CD4-positive, alpha-beta T cell (primary cell): ENCODE data around the gene SMIM31. TPM values are rescaled to one million over a fixed set of nuclear protein-coding genes. Genes with fewer than 3 reads are reported as not detected.

Source experiments
- ATAC-seq: fragments of 200-7000 bp; cut with Tn5 transposase; one replicate; pipeline ENCODE4 v1.10.0; 2022; ENCODE audit warnings: mild to moderate bottlenecking; ENCODE audit not compliant: poor library complexity
- CTCF ChIA-PET: fragments of 350-600 bp; sonication (Branson Sonifier 250); formaldehyde crosslinking; loops from one replicate; lab custom pipeline; 2021; ENCODE audit warnings: antibody characterized with exemption, inconsistent platforms; lab: Charles Lee
- POLR2A ChIA-PET: fragments of 350-600 bp; sonication (Branson Sonifier 250); formaldehyde crosslinking; loops from one replicate; lab custom pipeline; 2021; ENCODE audit warnings: antibody characterized with exemption, inconsistent platforms; lab: Charles Lee
- DNase-seq, 14 experiments: peaks; one replicate each; pipeline ENCODE4 v3.0.0-alpha.2; 2013 to 2020; ENCODE audit warnings: mixed read lengths in 2 of 14
- H3K27ac ChIP-seq, 2 donors: one replicate each; pipeline versions ENCODE4 v1.5.1 to v1.7.0; 2013; ENCODE audit warnings: low read length in 2 of 2, low read depth in 1 of 2, mild to moderate bottlenecking in 1 of 2
- H3K27me3 ChIP-seq, 2 experiments: 1 replicate in 1 of 2; 2 replicates in 1 of 2; pipeline versions ENCODE4 v1.6.1 to v1.7.0; 2013; ENCODE audit warnings: low read length in 2 of 2, control low read depth in 1 of 2, mild to moderate bottlenecking in 1 of 2, moderate library complexity in 1 of 2; ENCODE audit not compliant: insufficient read depth in 2 of 2, control insufficient read depth in 1 of 2
- H3K36me3 ChIP-seq: one replicate; pipeline ENCODE4 v1.6.1; 2013; ENCODE audit warnings: low read length, control low read depth; ENCODE audit not compliant: insufficient read depth
- H3K4me1 ChIP-seq: one replicate; pipeline ENCODE4 v1.6.1; 2013; ENCODE audit warnings: low read length, control low read depth; ENCODE audit not compliant: insufficient read depth
- H3K4me3 ChIP-seq: one replicate; pipeline ENCODE4 v1.5.1; 2013; ENCODE audit warnings: mild to moderate bottlenecking, low read length, moderate library complexity
- H3K9me3 ChIP-seq, 2 experiments: 1 replicate in 1 of 2; 2 replicates in 1 of 2; pipeline versions ENCODE4 v1.6.1 to v1.7.0; 2013; ENCODE audit warnings: low read length in 2 of 2, mild to moderate bottlenecking in 2 of 2, control low read depth in 1 of 2, moderate library complexity in 1 of 2; ENCODE audit not compliant: control insufficient read depth in 1 of 2, insufficient read depth in 1 of 2
- H3K27ac Mint-ChIP-seq: one replicate; pipeline ENCODE4 v1.8.0; 2020; ENCODE audit warnings: mixed read lengths
- H3K27me3 Mint-ChIP-seq: one replicate; pipeline ENCODE4 v1.8.0; 2021; ENCODE audit warnings: mixed read lengths
- H3K36me3 Mint-ChIP-seq: one replicate; pipeline ENCODE4 v1.8.0; 2021; ENCODE audit warnings: low read depth, mixed read lengths
- H3K4me1 Mint-ChIP-seq: one replicate; pipeline ENCODE4 v1.8.0; 2021; ENCODE audit warnings: low read depth, mixed read lengths
- H3K4me3 Mint-ChIP-seq: one replicate; pipeline ENCODE4 v1.8.0; 2020; ENCODE audit warnings: mild to moderate bottlenecking, mixed read lengths
- H3K9me3 Mint-ChIP-seq: one replicate; pipeline ENCODE4 v1.8.0; 2020; ENCODE audit warnings: mixed read lengths
- CTCF ChIP-seq: fragments of 200-600 bp; IDR thresholded peaks from one replicate; pipeline ENCODE4 v1.8.0; 2022; ENCODE audit warnings: antibody characterized with exemption, mild to moderate bottlenecking
- intact Hi-C, 2 experiments: fragments of 100-400 bp; cut with DNase I in 1 of 2; cut with micrococcal nuclease in 1 of 2; formaldehyde crosslinking; loops; one replicate each; pipeline versions ENCODE4 v1.15.1 to v1.9.0; 2023 to 2025; cut with DNase I, micrococcal nuclease
- total RNA-seq, 174 experiments: library from RNA in 2 of 174; stranded (reverse) in 2 of 174; gene quantifications; one replicate each; pipeline ENCODE4 v1.2.3 and lab custom pipeline; 2021 to 2026

The SMIM31 gene
- total RNA-seq, 2 experiments from 2014 or later: not detected

DNA sequence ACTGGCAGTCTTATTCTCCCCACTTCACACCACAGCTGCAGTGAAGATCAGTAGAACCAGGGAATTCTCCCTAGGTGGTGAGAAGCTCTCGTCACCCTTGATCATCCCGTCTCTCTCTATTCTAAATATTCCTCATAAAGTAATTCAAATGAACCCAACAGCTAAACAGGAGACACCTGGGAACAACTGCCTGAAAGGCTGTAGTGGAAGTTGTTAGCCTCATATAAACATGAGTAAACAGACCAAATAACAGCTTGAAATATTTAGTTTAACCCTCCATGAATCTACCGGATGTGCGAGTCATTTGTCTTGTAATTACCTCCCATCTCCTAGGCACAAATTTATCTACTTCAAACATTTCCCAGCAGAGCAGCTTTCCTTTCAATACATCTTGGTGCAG, 92.6 kb downstream of the SMIM31 start:
- Histone ChIP-seq H3K27ac (no peak overlapping the region), H3K9me3 (no peaks in the 10 kb centered on the region), H3K4me1 (no peaks in the 10 kb centered on the region), H3K36me3 (no peaks in the 10 kb centered on the region), H3K4me3 (no peak overlapping the region), H3K27me3 (no peaks in the 10 kb centered on the region)
- no peak overlapping the region for H3K27ac Mint-ChIP-seq
- H3K4me3 Mint-ChIP-seq: no peak overlapping the region
- H3K27me3 Mint-ChIP-seq: peaks cover 9% of the 10 kb centered on the region
- intact Hi-C loops: no loop called here
- TF ChIP-seq CTCF: no peak
- H3K4me1 Mint-ChIP-seq: no peaks in the 10 kb centered on the region
- H3K9me3 Mint-ChIP-seq: no peaks in the 10 kb centered on the region
- no peaks in the 10 kb centered on the region for H3K36me3 Mint-ChIP-seq
- CTCF ChIA-PET: no interaction called here
- POLR2A ChIA-PET: no interaction called here
- DNase-seq (no peak), ATAC-seq (no peak)

DNA sequence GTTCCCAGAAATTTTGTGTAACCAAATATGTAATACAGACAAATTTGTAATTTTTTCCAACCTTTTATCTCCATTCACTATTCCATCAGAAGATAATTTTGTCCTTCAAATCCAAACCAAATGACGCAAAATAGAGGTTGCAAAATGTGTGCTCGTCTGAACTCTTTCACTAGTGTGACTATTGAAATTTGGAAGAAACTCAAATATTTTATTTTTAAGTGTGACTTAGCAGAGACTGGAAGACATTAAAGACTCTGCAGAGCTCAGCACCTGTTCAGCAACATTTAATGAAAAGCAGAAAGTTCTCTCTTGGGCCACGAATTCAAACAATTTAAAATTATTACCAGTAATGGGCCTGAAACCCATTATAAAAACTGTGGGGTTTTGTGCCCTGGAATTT, 93.1 kb downstream of the SMIM31 start:
- no peak for TF ChIP-seq CTCF
- Histone ChIP-seq H3K4me3 (no peak overlapping the region), H3K4me1 (no peaks in the 10 kb centered on the region), H3K27me3 (no peaks in the 10 kb centered on the region), H3K9me3 (no peaks in the 10 kb centered on the region), H3K27ac (no peak overlapping the region), H3K36me3 (no peaks in the 10 kb centered on the region)
- CTCF ChIA-PET: no interaction called here
- H3K27ac Mint-ChIP-seq: no peak overlapping the region
- peaks cover 9% of the 10 kb centered on the region for H3K27me3 Mint-ChIP-seq
- H3K4me1 Mint-ChIP-seq: no peaks in the 10 kb centered on the region
- POLR2A ChIA-PET: no interaction called here
- no peaks in the 10 kb centered on the region for H3K36me3 Mint-ChIP-seq
- intact Hi-C loops: no loop called here
- DNase-seq: no peak
- ATAC-seq: no peak
- no peak overlapping the region for H3K4me3 Mint-ChIP-seq
- no peaks in the 10 kb centered on the region for H3K9me3 Mint-ChIP-seq

- Histone ChIP-seq H3K4me3 (no peak overlapping the region), H3K36me3 (no peaks in the 10 kb centered on the region), H3K4me1 (no peaks in the 10 kb centered on the region), H3K27me3 (no peaks in the 10 kb centered on the region), H3K9me3 (no peaks in the 10 kb centered on the region), H3K27ac (no peak overlapping the region)
- DNase-seq: no peak
- intact Hi-C loops: no loop called here
- H3K4me3 Mint-ChIP-seq: no peak overlapping the region
- ATAC-seq: no peak
- CTCF ChIA-PET: no interaction called here
- no peak for TF ChIP-seq CTCF
- H3K4me1 Mint-ChIP-seq: no peaks in the 10 kb centered on the region
- POLR2A ChIA-PET: no interaction called here
- peaks cover 4% of the 10 kb centered on the region for H3K27me3 Mint-ChIP-seq
- H3K36me3 Mint-ChIP-seq: no peaks in the 10 kb centered on the region
- no peak overlapping the region for H3K27ac Mint-ChIP-seq
- no peaks in the 10 kb centered on the region for H3K9me3 Mint-ChIP-seq
Measured at GRCh38 chr4:164847967-164848649, 94.2 kb downstream of the SMIM31 start.

Other genes starting within 250 kb of the SMIM31 start
- gene APELA, start 123.0 kb downstream of the SMIM31 start, total RNA-seq: not detected
- under 1 TPM; 0.22 to 0.47 TPM for gene TRIM61, start 223.5 kb downstream of the SMIM31 start, total RNA-seq